Sigmoid colon (tissue), 7 donors: ENCODE measurements around the gene PLEKHA7. TPM values are rescaled to one million over a fixed set of nuclear protein-coding genes. Genes with fewer than 3 reads are reported as not detected.
A peak's percentile ranks its signal among the peaks of the same experiment; 100 is the strongest.

Experiments used
- DNase-seq: peaks from one replicate; pipeline ENCODE4 v3.0.0-alpha.2; 2019
- H3K27ac ChIP-seq, 4 donors: fragments of 200-600 bp; sonication (generic); one replicate each; pipeline ENCODE4 v1.5.1; 2016 to 2019; ENCODE audit warnings: mild to moderate bottlenecking in 1 of 4
- H3K27me3 ChIP-seq, 3 donors: fragments of 200-600 bp; sonication (generic); one replicate each; pipeline ENCODE4 v1.5.1; 2019; ENCODE audit warnings: mild to moderate bottlenecking in 1 of 3
- H3K36me3 ChIP-seq, 4 donors: fragments of 200-600 bp; sonication (generic); one replicate each; pipeline ENCODE4 v1.5.1; 2016 to 2019
- H3K4me1 ChIP-seq, 4 donors: fragments of 200-600 bp; sonication (generic); one replicate each; pipeline ENCODE4 v1.5.1; 2017 to 2019
- H3K4me3 ChIP-seq, 4 donors: fragments of 200-600 bp; sonication (generic); one replicate each; pipeline ENCODE4 v1.5.1; 2017 to 2019; ENCODE audit warnings: mild to moderate bottlenecking in 2 of 4, moderate library complexity in 1 of 4
- H3K9me3 ChIP-seq, 4 donors: fragments of 200-600 bp in 3 of 4; sonication (generic) in 3 of 4; one replicate each; pipeline versions ENCODE4 v1.5.1 to v1.6.1; 2013 to 2019
- CTCF ChIP-seq, 4 experiments: fragments of 450-650 bp in 3 of 4; fragments of 200-600 bp in 1 of 4; IDR thresholded peaks; one replicate each; pipeline ENCODE4 v1.5.1; 2016 to 2019; ENCODE audit warnings: antibody characterized with exemption in 4 of 4, mild to moderate bottlenecking in 3 of 4, moderate library complexity in 2 of 4
- EP300 ChIP-seq, 4 donors: sonication (generic); formaldehyde crosslinking; IDR thresholded peaks; one replicate each; pipeline ENCODE4 v1.6.1; 2017; ENCODE audit warnings: antibody characterized with exemption in 4 of 4
- POLR2A ChIP-seq, 2 donors: fragments of 450-650 bp; IDR thresholded peaks; one replicate each; pipeline ENCODE4 v1.6.1; 2016; ENCODE audit warnings: antibody characterized with exemption in 2 of 2, mild to moderate bottlenecking in 2 of 2, moderate library complexity in 2 of 2
- POLR2AphosphoS5 ChIP-seq, 4 donors: sonication (generic); formaldehyde crosslinking; IDR thresholded peaks; one replicate each; pipeline ENCODE4 v1.6.1; 2017; ENCODE audit warnings: antibody characterized with exemption in 4 of 4
- WGBS, 2 donors: extraction: QIAGEN DNeasy Blood & Tissue Kit; methylation state at CpG; one replicate each; pipeline ENCODE4 v1.1.7; 2013; 5-methylcytosine and 5-hydroxymethylcytosine counted together
- intact Hi-C: fragments of 100-400 bp; cut with DNase I; formaldehyde crosslinking; loops from one replicate; pipeline ENCODE4 v1.15.1; 2023
- polyA plus RNA-seq, 3 donors: library from polyadenylated mRNA; stranded (reverse); fragments of 200-250 nt; gene quantifications; one replicate each; pipeline ENCODE4 v1.2.3, GENCODE V29; 2013
- total RNA-seq, 4 donors: library from RNA; depleted of rRNA; stranded (reverse); fragments of >200 nt; gene quantifications; one replicate each; pipeline ENCODE4 v1.1.0, GENCODE V29; 2016
- donor health status: healthy with polysubstance abuse.
- donor health status: Bipolar disorder and iron deficiency.
- donor health status: healthy.

The PLEKHA7 gene
- total and polyA plus RNA-seq, 7 donors = 2.9 to 45.3 (median 10.2) TPM

- H3K4me1 ChIP-seq = no peaks in the 10 kb centered on the region
- H3K27ac ChIP-seq = no peak overlapping the region
- DNase-seq = no peak
- no peaks in the 10 kb centered on the region for H3K36me3 ChIP-seq
- 25 to 77% methylated on average over 1 of the region's 1 CpG for WGBS, 2 donors
- H3K4me3 ChIP-seq = no peak overlapping the region
- intact Hi-C loops = no loop called here
- no peak for TF ChIP-seq CTCF (IDR thresholded peaks at IDR 0.05)
- no peak for TF ChIP-seq POLR2A (IDR thresholded peaks at IDR 0.05)
- no peak for TF ChIP-seq EP300 (IDR thresholded peaks at IDR 0.05)
- TF ChIP-seq POLR2AphosphoS5 (IDR thresholded peaks at IDR 0.05) = no peak
- H3K27me3 ChIP-seq = no peaks in the 10 kb centered on the region
- H3K9me3 ChIP-seq = no peaks in the 10 kb centered on the region
Measured at GRCh38 chr11:16993495-16993894, 20.7 kb downstream of the PLEKHA7 start.

- Histone ChIP-seq H3K9me3 (no peaks in the 10 kb centered on the region), H3K27ac (no peak overlapping the region), H3K27me3 (no peaks in the 10 kb centered on the region), H3K36me3 (no peaks in the 10 kb centered on the region), H3K4me1 (no peaks in the 10 kb centered on the region), H3K4me3 (no peak overlapping the region)
- 94 to 95% methylated on average over 3 of the region's 3 CpGs for WGBS, 2 donors
- no peak for TF ChIP-seq POLR2A (IDR thresholded peaks at IDR 0.05)
- no peak for TF ChIP-seq CTCF (IDR thresholded peaks at IDR 0.05)
- TF ChIP-seq EP300 (IDR thresholded peaks at IDR 0.05) = no peak
- TF ChIP-seq POLR2AphosphoS5 (IDR thresholded peaks at IDR 0.05) = no peak
- intact Hi-C loops = no loop called here
- DNase-seq = no peak
Measured at GRCh38 chr11:16992846-16993245, 21.4 kb downstream of the PLEKHA7 start.

- H3K36me3 ChIP-seq = no peaks in the 10 kb centered on the region
- no peak for DNase-seq
- intact Hi-C loops = no loop called here
- WGBS, 2 donors = 89 to 90% methylated on average over 2 of the region's 2 CpGs
- peaks cover 0 to 11% (median 0%) of the 10 kb centered on the region in 4 donors for H3K4me1 ChIP-seq
- no peaks in the 10 kb centered on the region for H3K9me3 ChIP-seq
- no peak overlapping the region for H3K27ac ChIP-seq
- no peak for TF ChIP-seq POLR2A (IDR thresholded peaks at IDR 0.05)
- TF ChIP-seq EP300 (IDR thresholded peaks at IDR 0.05) = no peak
- TF ChIP-seq CTCF (IDR thresholded peaks at IDR 0.05) = no peak
- no peak for TF ChIP-seq POLR2AphosphoS5 (IDR thresholded peaks at IDR 0.05)
- H3K27me3 ChIP-seq = no peaks in the 10 kb centered on the region
- no peak overlapping the region for H3K4me3 ChIP-seq
Measured at GRCh38 chr11:16989554-16989953, 24.7 kb downstream of the PLEKHA7 start.

- no peak for TF ChIP-seq POLR2A (IDR thresholded peaks at IDR 0.05)
- TF ChIP-seq POLR2AphosphoS5 (IDR thresholded peaks at IDR 0.05) = no peak
- TF ChIP-seq EP300 (IDR thresholded peaks at IDR 0.05) = no peak
- TF ChIP-seq CTCF (IDR thresholded peaks at IDR 0.05) = no peak
- peaks cover 0 to 11% (median 0%) of the 10 kb centered on the region in 4 donors for H3K4me1 ChIP-seq
- peak overlapping the region in 2 of 4 donors; percentile 17 to 55 for H3K27ac ChIP-seq
- WGBS, 2 donors = 11 to 73% methylated on average over 6 of the region's 6 CpGs
- intact Hi-C loops = no loop called here
- no peak for DNase-seq
- no peaks in the 10 kb centered on the region for H3K27me3 ChIP-seq
- no peaks in the 10 kb centered on the region for H3K36me3 ChIP-seq
- no peaks in the 10 kb centered on the region for H3K9me3 ChIP-seq
- H3K4me3 ChIP-seq = no peak overlapping the region
Measured at GRCh38 chr11:16987205-16987568, 27.0 kb downstream of the PLEKHA7 start.
